GM23338 (cell line): ENCODE results near the gene CACNB1. TPM values are rescaled to one million over a fixed set of nuclear protein-coding genes. Genes with fewer than 3 reads are reported as not detected.

Source experiments
- ATAC-seq: fragments of 200-7000 bp; cut with Tn5 transposase; 3 replicates; pipeline ENCODE4 v1.9.1; 2020
- DNase-seq: peaks from one replicate; pipeline ENCODE4 v3.0.0-alpha.2; 2015; ENCODE audit warnings: low spot score
- H2AFZ ChIP-seq: fragments of 200-600 bp; sonication (generic); 2 replicates; pipeline ENCODE4 v1.8.0; 2016; ENCODE audit warnings: antibody characterized with exemption, mild to moderate bottlenecking, moderate library complexity
- H3F3A ChIP-seq: fragments of 200-600 bp; sonication (generic); replicated peaks from 2 replicates; pipeline ENCODE4 v1.8.0; 2017; ENCODE audit warnings: antibody characterized with exemption, mixed run types, low read depth
- H3K27ac ChIP-seq: fragments of 200-600 bp; sonication (generic); 2 replicates; pipeline ENCODE4 v1.6.1; 2016; ENCODE audit warnings: low read depth
- H3K27me3 ChIP-seq: fragments of 200-600 bp; sonication (generic); 2 replicates; pipeline ENCODE4 v1.8.0; 2016; ENCODE audit warnings: mild to moderate bottlenecking, mixed run types, moderate library complexity; ENCODE audit not compliant: insufficient read depth
- H3K36me3 ChIP-seq: fragments of 200-600 bp; sonication (generic); 2 replicates; pipeline ENCODE4 v1.8.0; 2016; ENCODE audit warnings: mild to moderate bottlenecking; ENCODE audit not compliant: insufficient read depth
- H3K4me1 ChIP-seq: fragments of 200-600 bp; sonication (generic); 2 replicates; pipeline ENCODE4 v1.8.0; 2016; ENCODE audit warnings: mild to moderate bottlenecking, moderate library complexity; ENCODE audit not compliant: insufficient read depth
- H3K4me2 ChIP-seq: fragments of 200-600 bp; sonication (generic); 2 replicates; pipeline ENCODE4 v1.7.1; 2017; ENCODE audit warnings: mixed run types
- H3K4me3 ChIP-seq: fragments of 200-600 bp; sonication (generic); 2 replicates; pipeline ENCODE4 v1.6.1; 2016; ENCODE audit warnings: mixed run types
- H3K79me2 ChIP-seq: fragments of 200-600 bp; sonication (generic); replicated peaks from 2 replicates; pipeline ENCODE4 v1.8.0; 2017; ENCODE audit warnings: mild to moderate bottlenecking; ENCODE audit not compliant: insufficient read depth
- H3K9me2 ChIP-seq: fragments of 200-600 bp; sonication (generic); 2 replicates; pipeline ENCODE4 v1.8.0; 2017; ENCODE audit not compliant: insufficient read depth
- H4K20me1 ChIP-seq: fragments of 200-600 bp; sonication (generic); replicated peaks from 2 replicates; pipeline ENCODE4 v1.8.0; 2017; ENCODE audit warnings: mild to moderate bottlenecking; ENCODE audit not compliant: insufficient read depth
- H3K27ac Mint-ChIP-seq: 2 replicates; pipeline ENCODE4 v1.8.0; 2020; ENCODE audit warnings: inconsistent platforms, mild to moderate bottlenecking, moderate library complexity, mixed read lengths
- H3K27me3 Mint-ChIP-seq: 3 replicates; pipeline ENCODE4 v1.8.0; 2022; ENCODE audit warnings: low read depth, mild to moderate bottlenecking, moderate library complexity, mixed read lengths, inconsistent platforms; ENCODE audit not compliant: insufficient read depth, poor library complexity
- H3K36me3 Mint-ChIP-seq: 3 replicates; pipeline ENCODE4 v1.8.0; 2021; ENCODE audit warnings: low read depth, mild to moderate bottlenecking, inconsistent platforms, moderate library complexity, mixed read lengths
- H3K4me1 Mint-ChIP-seq: 3 replicates; pipeline ENCODE4 v1.8.0; 2020; ENCODE audit warnings: mild to moderate bottlenecking, inconsistent platforms, mixed read lengths
- H3K4me3 Mint-ChIP-seq: 3 replicates; pipeline ENCODE4 v1.8.0; 2021; ENCODE audit warnings: moderate library complexity, mild to moderate bottlenecking, inconsistent platforms, mixed read lengths
- H3K9me3 Mint-ChIP-seq: 3 replicates; pipeline ENCODE4 v1.8.0; 2020; ENCODE audit warnings: moderate library complexity, mild to moderate bottlenecking, inconsistent platforms, mixed read lengths
- CREB1 ChIP-seq: fragments of 250-450 bp; sonication (Bioruptor Pico); IDR thresholded peaks from 2 replicates; pipeline ENCODE4 v1.5.0; 2020; ENCODE audit warnings: low read depth, mild to moderate bottlenecking, moderate library complexity
- ETS1 ChIP-seq: IDR thresholded peaks from 2 replicates; pipeline ENCODE4 v1.6.1; 2016; ENCODE audit warnings: antibody characterized with exemption
- EZH2 ChIP-seq: fragments of 200-600 bp; sonication (generic); IDR thresholded peaks from one replicate; pipeline ENCODE4 v1.8.0; 2017; ENCODE audit warnings: antibody characterized with exemption, mild to moderate bottlenecking, low read depth; ENCODE audit not compliant: unreplicated experiment
- EZH2phosphoT487 ChIP-seq: fragments of 200-600 bp; sonication (generic); IDR thresholded peaks from one replicate; pipeline ENCODE4 v1.8.1; 2018; ENCODE audit warnings: antibody characterized with exemption; ENCODE audit not compliant: unreplicated experiment
- JUNB ChIP-seq: IDR thresholded peaks from one replicate; pipeline ENCODE4 v1.6.1; 2016; ENCODE audit warnings: antibody characterized with exemption; ENCODE audit not compliant: unreplicated experiment
- NANOG ChIP-seq: IDR thresholded peaks from 2 replicates; pipeline ENCODE4 v1.6.1; 2016; ENCODE audit warnings: antibody characterized with exemption, borderline replicate concordance
- POLR2AphosphoS5 ChIP-seq: IDR thresholded peaks from 2 replicates; pipeline ENCODE4 v1.6.1; 2016; ENCODE audit warnings: antibody characterized with exemption, low read depth
- STAT1 ChIP-seq: IDR thresholded peaks from one replicate; pipeline ENCODE4 v1.6.1; 2016; ENCODE audit warnings: antibody characterized with exemption; ENCODE audit not compliant: unreplicated experiment
- ZNF114 ChIP-seq: fragments of 250-450 bp; sonication (Bioruptor Pico); IDR thresholded peaks from 2 replicates; pipeline ENCODE4 v1.5.0; 2020; ENCODE audit warnings: mild to moderate bottlenecking, moderate library complexity
- ZNF331 ChIP-seq: fragments of 250-450 bp; sonication (Bioruptor Pico); IDR thresholded peaks from 2 replicates; pipeline ENCODE4 v1.5.0; 2020; ENCODE audit warnings: low read depth, mild to moderate bottlenecking, moderate library complexity
- ZNF462 ChIP-seq: fragments of 250-450 bp; sonication (Bioruptor Pico); IDR thresholded peaks from 2 replicates; pipeline ENCODE4 v1.5.0; 2020; ENCODE audit warnings: mild to moderate bottlenecking, moderate library complexity
- polyA plus RNA-seq: library from polyadenylated mRNA; unstranded; fragments of >200 nt; fragmentation: Nextera tagmentation; extraction: Ambion mirVana; gene quantifications from 2 replicates; pipeline ENCODE4 v1.2.1, GENCODE V29; 2016
- total RNA-seq: library from RNA; depleted of rRNA; stranded (reverse); fragments of >200 nt; shearing (Covaris generic); gene quantifications from 2 replicates; pipeline ENCODE4 v1.2.3, GENCODE V29; 2014
- TF ChIP-seq, protein P1 (sequence below): IDR thresholded peaks from one replicate; pipeline ENCODE4 v1.6.1; 2018; ENCODE audit warnings: antibody characterized with exemption; ENCODE audit not compliant: unreplicated experiment
- TF ChIP-seq, protein P2 (sequence below), 2 experiments: fragments of 200-600 bp in 1 of 2; sonication (generic) in 1 of 2; conservative IDR thresholded peaks; 2 replicates each; pipeline versions ENCODE4 v1.5.1 to v1.6.1; 2016 to 2017; ENCODE audit warnings: antibody characterized with exemption in 2 of 2, low read depth in 2 of 2, mild to moderate bottlenecking in 2 of 2, moderate library complexity in 1 of 2

CACNB1 gene
- total and polyA plus RNA-seq, 2 experiments from 2014 or later: 8.4 to 13.1 TPM

DNA sequence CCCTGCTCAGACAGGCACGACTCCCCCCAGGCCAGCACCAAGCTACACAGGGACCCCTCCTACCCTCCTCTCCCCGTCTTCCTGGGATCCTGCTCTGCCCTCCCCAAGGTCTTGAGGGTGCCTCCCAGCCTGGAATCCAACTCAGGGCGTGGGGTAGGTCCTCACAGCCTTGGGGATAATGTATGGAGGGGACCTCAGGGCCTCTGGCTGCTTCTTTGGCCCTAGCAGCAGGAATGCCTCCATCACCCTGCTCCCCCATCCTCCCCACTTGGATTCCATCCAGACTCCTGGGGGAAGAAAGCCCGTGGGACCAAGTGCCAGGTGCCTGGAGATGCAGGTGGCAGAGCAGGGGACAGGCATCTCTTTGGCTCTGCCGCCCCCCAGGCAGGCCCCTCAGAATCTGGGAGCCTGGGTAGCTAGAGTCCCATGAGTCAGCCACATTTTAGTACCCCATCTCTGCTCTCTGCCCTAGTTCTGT lies 39.0 kb upstream of the CACNB1 start:
- H3K4me1 Mint-ChIP-seq: peaks cover 15% of the 10 kb centered on the region
- peaks cover 13% of the 10 kb centered on the region for H3K27me3 Mint-ChIP-seq
- H3K27ac Mint-ChIP-seq: no peak overlapping the region
- no peaks in the 10 kb centered on the region for H3K36me3 Mint-ChIP-seq
- no peak overlapping the region for H3K27ac ChIP-seq
- TF ChIP-seq, protein P1, sequence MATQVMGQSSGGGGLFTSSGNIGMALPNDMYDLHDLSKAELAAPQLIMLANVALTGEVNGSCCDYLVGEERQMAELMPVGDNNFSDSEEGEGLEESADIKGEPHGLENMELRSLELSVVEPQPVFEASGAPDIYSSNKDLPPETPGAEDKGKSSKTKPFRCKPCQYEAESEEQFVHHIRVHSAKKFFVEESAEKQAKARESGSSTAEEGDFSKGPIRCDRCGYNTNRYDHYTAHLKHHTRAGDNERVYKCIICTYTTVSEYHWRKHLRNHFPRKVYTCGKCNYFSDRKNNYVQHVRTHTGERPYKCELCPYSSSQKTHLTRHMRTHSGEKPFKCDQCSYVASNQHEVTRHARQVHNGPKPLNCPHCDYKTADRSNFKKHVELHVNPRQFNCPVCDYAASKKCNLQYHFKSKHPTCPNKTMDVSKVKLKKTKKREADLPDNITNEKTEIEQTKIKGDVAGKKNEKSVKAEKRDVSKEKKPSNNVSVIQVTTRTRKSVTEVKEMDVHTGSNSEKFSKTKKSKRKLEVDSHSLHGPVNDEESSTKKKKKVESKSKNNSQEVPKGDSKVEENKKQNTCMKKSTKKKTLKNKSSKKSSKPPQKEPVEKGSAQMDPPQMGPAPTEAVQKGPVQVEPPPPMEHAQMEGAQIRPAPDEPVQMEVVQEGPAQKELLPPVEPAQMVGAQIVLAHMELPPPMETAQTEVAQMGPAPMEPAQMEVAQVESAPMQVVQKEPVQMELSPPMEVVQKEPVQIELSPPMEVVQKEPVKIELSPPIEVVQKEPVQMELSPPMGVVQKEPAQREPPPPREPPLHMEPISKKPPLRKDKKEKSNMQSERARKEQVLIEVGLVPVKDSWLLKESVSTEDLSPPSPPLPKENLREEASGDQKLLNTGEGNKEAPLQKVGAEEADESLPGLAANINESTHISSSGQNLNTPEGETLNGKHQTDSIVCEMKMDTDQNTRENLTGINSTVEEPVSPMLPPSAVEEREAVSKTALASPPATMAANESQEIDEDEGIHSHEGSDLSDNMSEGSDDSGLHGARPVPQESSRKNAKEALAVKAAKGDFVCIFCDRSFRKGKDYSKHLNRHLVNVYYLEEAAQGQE: no peak
- TF ChIP-seq, protein P2, sequence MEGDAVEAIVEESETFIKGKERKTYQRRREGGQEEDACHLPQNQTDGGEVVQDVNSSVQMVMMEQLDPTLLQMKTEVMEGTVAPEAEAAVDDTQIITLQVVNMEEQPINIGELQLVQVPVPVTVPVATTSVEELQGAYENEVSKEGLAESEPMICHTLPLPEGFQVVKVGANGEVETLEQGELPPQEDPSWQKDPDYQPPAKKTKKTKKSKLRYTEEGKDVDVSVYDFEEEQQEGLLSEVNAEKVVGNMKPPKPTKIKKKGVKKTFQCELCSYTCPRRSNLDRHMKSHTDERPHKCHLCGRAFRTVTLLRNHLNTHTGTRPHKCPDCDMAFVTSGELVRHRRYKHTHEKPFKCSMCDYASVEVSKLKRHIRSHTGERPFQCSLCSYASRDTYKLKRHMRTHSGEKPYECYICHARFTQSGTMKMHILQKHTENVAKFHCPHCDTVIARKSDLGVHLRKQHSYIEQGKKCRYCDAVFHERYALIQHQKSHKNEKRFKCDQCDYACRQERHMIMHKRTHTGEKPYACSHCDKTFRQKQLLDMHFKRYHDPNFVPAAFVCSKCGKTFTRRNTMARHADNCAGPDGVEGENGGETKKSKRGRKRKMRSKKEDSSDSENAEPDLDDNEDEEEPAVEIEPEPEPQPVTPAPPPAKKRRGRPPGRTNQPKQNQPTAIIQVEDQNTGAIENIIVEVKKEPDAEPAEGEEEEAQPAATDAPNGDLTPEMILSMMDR (conservative IDR thresholded peaks at IDR 0.05; ENCODE audit: low read depth in 2 of 2): no peak
- TF ChIP-seq EZH2 (no peak), CREB1 (CRISPR knock-in tag) (no peak), JUNB (no peak), ZNF114 (CRISPR knock-in tag) (no peak), ETS1 (no peak), ZNF462 (CRISPR knock-in tag) (no peak), POLR2AphosphoS5 (no peak), ZNF331 (CRISPR knock-in tag) (no peak), STAT1 (no peak), NANOG (no peak), EZH2phosphoT487 (no peak)
- H3K27me3 ChIP-seq: no peaks in the 10 kb centered on the region
- no peaks in the 10 kb centered on the region for H3K9me2 ChIP-seq
- H3K4me2 ChIP-seq: no peak overlapping the region
- H2AFZ ChIP-seq: no peak overlapping the region
- H3K36me3 ChIP-seq: no peaks in the 10 kb centered on the region
- no peak overlapping the region for H3K4me3 ChIP-seq
- no peak for DNase-seq
- peaks cover 11% of the 10 kb centered on the region; the same call in 1 of the 2 replicates for H3F3A ChIP-seq
- no peaks in the 10 kb centered on the region for H3K9me3 Mint-ChIP-seq
- no peak overlapping the region for H3K4me3 Mint-ChIP-seq
- no peaks in the 10 kb centered on the region for H4K20me1 ChIP-seq
- H3K79me2 ChIP-seq: no peaks in the 10 kb centered on the region
- peaks cover 5% of the 10 kb centered on the region for H3K4me1 ChIP-seq
- no peak for ATAC-seq
